ENCODE results near the gene CRABP2. TPM values are rescaled to one million over a fixed set of nuclear protein-coding genes. Genes with fewer than 3 reads are reported as not detected.

Gene CRABP2
- total and polyA plus RNA-seq, 2 of the 13 experiments (the other 11 are each of a cell fraction or from before 2014, with no cell fraction given) = 0.40 to 0.60 TPM

GRCh38 chr1:156681196-156681960 lies 24.0 kb downstream of the CRABP2 start (continued):
- TF ChIP-seq ZMYM3 (CRISPR knock-in tag; IDR thresholded peaks at IDR 0.05) = no peak
- TF ChIP-seq SYNCRIP (IDR thresholded peaks at IDR 0.05; ENCODE audit: insufficient read depth, low read depth, low read length) = no peak

DNA sequence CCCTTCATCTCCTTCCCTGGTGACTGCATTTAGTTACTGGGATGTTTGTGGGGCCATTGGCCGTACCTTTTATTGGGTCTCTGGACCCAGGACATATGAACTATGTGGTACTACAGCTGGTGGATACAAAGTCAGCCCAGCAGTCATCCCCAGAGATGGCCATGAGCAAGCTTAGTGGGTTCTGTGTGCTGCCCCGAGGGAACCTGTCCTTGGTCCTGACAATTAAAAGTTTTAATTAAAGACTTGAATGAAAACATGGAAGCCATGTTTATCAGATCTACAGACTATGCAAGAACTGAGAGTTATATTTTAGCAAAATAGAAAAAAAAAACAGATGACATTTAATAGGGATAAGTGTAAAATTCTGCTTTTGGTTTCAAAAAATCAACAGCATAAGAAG lies 25.3 kb downstream of the CRABP2 start:
- Histone ChIP-seq H3K27me3 (ENCODE audit: control insufficient read depth in 1 of 2, insufficient read depth in 2 of 2, low read length in 2 of 2) (peaks cover 6 to 49% of the 10 kb centered on the region in 2 experiments), H3K9me3 (ENCODE audit: low read length) (no peaks in the 10 kb centered on the region), H3K4me3 (replicated peaks in 1 of 3; ENCODE audit: insufficient read depth in 1 of 3, low read depth in 2 of 3, low read length in 3 of 3) (no peak overlapping the region), H3K79me2 (ENCODE audit: insufficient read depth, low read length) (peaks cover 2% of the 10 kb centered on the region), H3K4me2 (ENCODE audit: low read depth, low read length) (no peak overlapping the region), H3K4me1 (ENCODE audit: insufficient read depth, low read length) (peaks cover 42% of the 10 kb centered on the region), H3K27ac (ENCODE audit: extremely low read length, insufficient read depth, low read length) (no peak overlapping the region), H3K36me3 (replicated peaks in 1 of 2; ENCODE audit: control insufficient read depth in 1 of 2, insufficient read depth in 2 of 2, low read length in 2 of 2) (no peaks in the 10 kb centered on the region), H2AFZ (ENCODE audit: low read length) (no peak overlapping the region), H4K20me1 (ENCODE audit: insufficient read depth, low read length) (no peaks in the 10 kb centered on the region), H3K9ac (ENCODE audit: insufficient read depth, low read depth, low read length) (no peak overlapping the region)
- DNase-seq (ENCODE audit: low spot score) = no peak
- in situ Hi-C loops (cut with HindIII; ENCODE audit: extremely low pct_ligation_motif_present, low pct_unique_long_range_greater_than_20kb) = no loop called here
- ChIA-PET POLR2A (no interaction called here), CTCF (ENCODE audit: low intra/inter-chr PET ratio, low total read pairs) (interaction anchor here (5.1 kb wide), 1 partner anchor 22 kb away, joined by 166 read pairs; no protein-coding TSS in a partner anchor)
- BruUV-seq (replicated peaks) = no TSS peak
- WGBS (ENCODE audit: low lambda C conversion rate) = 0% methylated on average over 1 of the region's 2 CpGs
- no peak for ATAC-seq
- FAIRE-seq = no peak
- no peak for TF ChIP-seq MXI1 (IDR thresholded peaks at IDR 0.05; ENCODE audit: borderline replicate concordance, low read depth, low read length)
- TF ChIP-seq, protein P1, sequence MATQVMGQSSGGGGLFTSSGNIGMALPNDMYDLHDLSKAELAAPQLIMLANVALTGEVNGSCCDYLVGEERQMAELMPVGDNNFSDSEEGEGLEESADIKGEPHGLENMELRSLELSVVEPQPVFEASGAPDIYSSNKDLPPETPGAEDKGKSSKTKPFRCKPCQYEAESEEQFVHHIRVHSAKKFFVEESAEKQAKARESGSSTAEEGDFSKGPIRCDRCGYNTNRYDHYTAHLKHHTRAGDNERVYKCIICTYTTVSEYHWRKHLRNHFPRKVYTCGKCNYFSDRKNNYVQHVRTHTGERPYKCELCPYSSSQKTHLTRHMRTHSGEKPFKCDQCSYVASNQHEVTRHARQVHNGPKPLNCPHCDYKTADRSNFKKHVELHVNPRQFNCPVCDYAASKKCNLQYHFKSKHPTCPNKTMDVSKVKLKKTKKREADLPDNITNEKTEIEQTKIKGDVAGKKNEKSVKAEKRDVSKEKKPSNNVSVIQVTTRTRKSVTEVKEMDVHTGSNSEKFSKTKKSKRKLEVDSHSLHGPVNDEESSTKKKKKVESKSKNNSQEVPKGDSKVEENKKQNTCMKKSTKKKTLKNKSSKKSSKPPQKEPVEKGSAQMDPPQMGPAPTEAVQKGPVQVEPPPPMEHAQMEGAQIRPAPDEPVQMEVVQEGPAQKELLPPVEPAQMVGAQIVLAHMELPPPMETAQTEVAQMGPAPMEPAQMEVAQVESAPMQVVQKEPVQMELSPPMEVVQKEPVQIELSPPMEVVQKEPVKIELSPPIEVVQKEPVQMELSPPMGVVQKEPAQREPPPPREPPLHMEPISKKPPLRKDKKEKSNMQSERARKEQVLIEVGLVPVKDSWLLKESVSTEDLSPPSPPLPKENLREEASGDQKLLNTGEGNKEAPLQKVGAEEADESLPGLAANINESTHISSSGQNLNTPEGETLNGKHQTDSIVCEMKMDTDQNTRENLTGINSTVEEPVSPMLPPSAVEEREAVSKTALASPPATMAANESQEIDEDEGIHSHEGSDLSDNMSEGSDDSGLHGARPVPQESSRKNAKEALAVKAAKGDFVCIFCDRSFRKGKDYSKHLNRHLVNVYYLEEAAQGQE (IDR thresholded peaks at IDR 0.05; ENCODE audit: borderline replicate concordance in 1 of 2, low read depth in 1 of 2, low read length in 2 of 2) = peak in 1 of 2 experiments; percentile 45; a peak in 1 of 4 replicates
- intact Hi-C loops (cut with micrococcal nuclease; ENCODE audit: unreplicated experiment) = no loop called here
